Fibroblast of lung (primary cell): ENCODE measurements around the gene PKD2L1. TPM values are rescaled to one million over a fixed set of nuclear protein-coding genes. Genes with fewer than 3 reads are reported as not detected.
"Not testable (repeated sequence)": the region's sequence is repeated elsewhere in the genome, so short reads cannot be mapped to it uniquely, and the experiment has no call there.

ENCODE experiments used
- DNase-seq, 2 donors: peaks; one replicate each; pipeline versions ENCODE4 v3.0.0 to v3.0.0-alpha.2; 2010; ENCODE audit warnings: low read depth in 2 of 2
- H2AFZ ChIP-seq: 2 replicates; pipeline ENCODE4 v1.5.1; 2012; ENCODE audit warnings: low read length, control low read depth, inconsistent platforms
- H3K27ac ChIP-seq: 2 replicates; pipeline ENCODE4 v1.5.1; 2011; ENCODE audit warnings: low read length, control low read depth; ENCODE audit not compliant: insufficient read depth
- H3K27me3 ChIP-seq: 2 replicates; pipeline ENCODE4 v1.5.1; 2011; ENCODE audit warnings: mild to moderate bottlenecking, low read length; ENCODE audit not compliant: control insufficient read depth, insufficient read depth
- H3K36me3 ChIP-seq: 2 replicates; pipeline ENCODE4 v1.5.1; 2011; ENCODE audit warnings: low read length; ENCODE audit not compliant: control insufficient read depth, insufficient read depth
- H3K4me1 ChIP-seq: 2 replicates; pipeline ENCODE4 v1.5.1; 2011; ENCODE audit warnings: low read length; ENCODE audit not compliant: control insufficient read depth, insufficient read depth; ENCODE audit errors: extremely low read depth
- H3K4me2 ChIP-seq: 2 replicates; pipeline ENCODE4 v1.5.1; 2011; ENCODE audit warnings: low read length, control low read depth; ENCODE audit not compliant: insufficient read depth; ENCODE audit errors: extremely low read depth
- H3K4me3 ChIP-seq, 4 experiments: fragments of 200-600 bp in 1 of 4; sonication (generic) in 1 of 4; replicated peaks in 1 of 4; 2 replicates each; pipeline ENCODE4 v1.5.1; 2011 to 2016; ENCODE audit warnings: low read length in 4 of 4, low read depth in 3 of 4, mild to moderate bottlenecking in 3 of 4, control low read depth in 2 of 4, inconsistent platforms in 1 of 4, mixed read lengths in 1 of 4; ENCODE audit not compliant: insufficient read depth in 1 of 4; ENCODE audit errors: control extremely low read depth in 1 of 4
- H3K79me2 ChIP-seq: 2 replicates; pipeline ENCODE4 v1.5.1; 2012; ENCODE audit warnings: mild to moderate bottlenecking, low read length, inconsistent platforms; ENCODE audit not compliant: control insufficient read depth, insufficient read depth
- H3K9ac ChIP-seq: 2 replicates; pipeline ENCODE4 v1.5.1; 2011; ENCODE audit warnings: mild to moderate bottlenecking, low read length, control low read depth; ENCODE audit not compliant: insufficient read depth
- H3K9me3 ChIP-seq: 2 replicates; pipeline ENCODE4 v1.5.1; 2012; ENCODE audit warnings: low read depth, low read length; ENCODE audit not compliant: control insufficient read depth, insufficient read depth
- H4K20me1 ChIP-seq: 2 replicates; pipeline ENCODE4 v1.5.1; 2011; ENCODE audit warnings: low read length; ENCODE audit not compliant: control insufficient read depth, insufficient read depth; ENCODE audit errors: extremely low read depth
- CTCF ChIP-seq, 2 donors: IDR thresholded peaks in 1 of 2; conservative IDR thresholded peaks in 1 of 2; 1 replicate in 1 of 2; 2 replicates in 1 of 2; pipeline ENCODE4 v1.5.1; 2011 to 2012; ENCODE audit warnings: low read length in 2 of 2, control low read depth in 1 of 2, inconsistent platforms in 1 of 2, low read depth in 1 of 2, mild to moderate bottlenecking in 1 of 2
- EZH2 ChIP-seq: IDR thresholded peaks from 2 replicates; pipeline ENCODE4 v1.5.1; 2012; ENCODE audit warnings: low read length, control low read depth, mild to moderate bottlenecking; ENCODE audit errors: missing control alignments
- polyA plus RNA-seq, 2 donors: library from polyadenylated mRNA; depleted of rRNA in 1 of 2; stranded (reverse) in 1 of 2; unstranded in 1 of 2; fragments of >200 nt; gene quantifications; 2 replicates each; pipeline ENCODE4 v1.2.1, GENCODE V29; 2011 to 2012; ENCODE audit warnings: missing spikeins in 1 of 2
- total RNA-seq: library from RNA; depleted of rRNA; stranded (reverse); fragments of >200 nt; gene quantifications from 2 replicates; pipeline ENCODE4 v1.2.1, GENCODE V29; 2014

PKD2L1 gene
- total and polyA plus RNA-seq, 2 donors (not counting 1 experiment from before 2014, with no cell fraction given) = not detected

GRCh38 chr10:100293066-100293465, 37.0 kb downstream of the PKD2L1 start:
- no peak overlapping the region for H3K27ac ChIP-seq

GRCh38 chr10:100292300-100292699, 37.7 kb downstream of the PKD2L1 start:
- H3K4me2 ChIP-seq, H2AFZ ChIP-seq, H3K79me2 ChIP-seq, H3K4me1 ChIP-seq, H3K9me3 ChIP-seq, H3K27ac ChIP-seq, H3K4me3 ChIP-seq, H3K36me3 ChIP-seq, H3K9ac ChIP-seq, H4K20me1 ChIP-seq: not testable (repeated sequence)
- DNase-seq = peak in 1 of 2 donors; percentile 42
- H3K27me3 ChIP-seq = peaks cover 22% of the 10 kb centered on the region

More at GRCh38 chr10:100293066-100293465, 37.0 kb downstream of the PKD2L1 start:
- Histone ChIP-seq H3K4me2 (no peak overlapping the region), H3K27me3 (peaks cover 23% of the 10 kb centered on the region), H4K20me1 (no peaks in the 10 kb centered on the region), H3K9ac (no peak overlapping the region), H3K79me2 (no peaks in the 10 kb centered on the region), H3K36me3 (no peaks in the 10 kb centered on the region), H2AFZ (no peak overlapping the region), H3K9me3 (no peaks in the 10 kb centered on the region), H3K4me1 (no peaks in the 10 kb centered on the region), H3K4me3 (no peak overlapping the region)
- TF ChIP-seq EZH2 (no peak), CTCF (conservative IDR thresholded peaks at IDR 0.05 in 1 of 2, IDR thresholded peaks at IDR 0.05 in 1 of 2; ENCODE audit: low read depth in 1 of 2, low read length in 2 of 2) (no peak)
- no peak for DNase-seq

GRCh38 chr10:100291356-100291755, 38.7 kb downstream of the PKD2L1 start:
- TF ChIP-seq EZH2 (no peak), CTCF (conservative IDR thresholded peaks at IDR 0.05 in 1 of 2, IDR thresholded peaks at IDR 0.05 in 1 of 2; ENCODE audit: low read depth in 1 of 2, low read length in 2 of 2) (no peak)
- Histone ChIP-seq H3K4me1 (no peaks in the 10 kb centered on the region), H3K27ac (no peak overlapping the region), H3K4me3 (no peak overlapping the region), H4K20me1 (no peaks in the 10 kb centered on the region), H3K27me3 (peaks cover 16% of the 10 kb centered on the region), H3K9ac (no peak overlapping the region), H3K4me2 (no peak overlapping the region), H3K36me3 (no peaks in the 10 kb centered on the region), H3K79me2 (no peaks in the 10 kb centered on the region), H3K9me3 (no peaks in the 10 kb centered on the region), H2AFZ (no peak overlapping the region)
- no peak for DNase-seq
